HEK293 (cell line): ENCODE data around the gene PHKG2.

Experiments used
- CTCF ChIA-PET: fragments of 350-600 bp; formaldehyde crosslinking; extraction: SDS; loops from one replicate; lab custom pipeline; 2021; ENCODE audit warnings: antibody characterized with exemption; lab: Yijun Ruan, JAX
- POLR2A ChIA-PET: fragments of 300-600 bp; formaldehyde crosslinking; extraction: SDS; loops from one replicate; lab custom pipeline; 2020; ENCODE audit warnings: antibody characterized with exemption, inconsistent platforms; lab: Yijun Ruan, JAX
- H3K27ac ChIP-seq: fragments of 200-500 bp; sonication (Bioruptor generic); 2 replicates; pipeline ENCODE4 v1.5.1; 2014; ENCODE audit warnings: low read depth, low read length, control low read depth, inconsistent platforms; ENCODE audit errors: extremely low read depth
- H3K36me3 ChIP-seq, 2 experiments: fragments of 200-500 bp in 1 of 2; sonication (Bioruptor generic) in 1 of 2; 1 replicate in 1 of 2; 2 replicates in 1 of 2; pipeline ENCODE4 v1.5.1; 2014 to 2017; ENCODE audit warnings: inconsistent platforms in 2 of 2, low read length in 2 of 2; ENCODE audit not compliant: control insufficient read depth in 2 of 2, insufficient read depth in 1 of 2
- H3K4me1 ChIP-seq: fragments of 200-500 bp; sonication (Bioruptor generic); 2 replicates; pipeline ENCODE4 v1.5.1; 2014; ENCODE audit warnings: mild to moderate bottlenecking, low read length, inconsistent platforms; ENCODE audit not compliant: control insufficient read depth, insufficient read depth
- H3K4me3 ChIP-seq: 2 replicates; pipeline ENCODE4 v1.5.1; 2011; ENCODE audit warnings: low read depth, mild to moderate bottlenecking, control low read depth, low read length, moderate library complexity
- H3K9me3 ChIP-seq: fragments of 200-500 bp; sonication (Bioruptor generic); 2 replicates; pipeline ENCODE4 v1.5.1; 2014; ENCODE audit warnings: low read depth, low read length, inconsistent platforms; ENCODE audit not compliant: control insufficient read depth, insufficient read depth
- BCL11A ChIP-seq: fragments of 450-650 bp; formaldehyde crosslinking; IDR thresholded peaks from 2 replicates; pipeline ENCODE4 v1.5.1; 2016; ENCODE audit warnings: low read depth, missing biosample characterization, missing genetic modification characterization
- BCL11B ChIP-seq: fragments of 450-650 bp; formaldehyde crosslinking; IDR thresholded peaks from 2 replicates; pipeline ENCODE4 v1.5.1; 2016; ENCODE audit warnings: low read depth, missing biosample characterization, missing genetic modification characterization
- GFI1B ChIP-seq: fragments of 450-650 bp; formaldehyde crosslinking; IDR thresholded peaks from 2 replicates; pipeline ENCODE4 v1.5.1; 2016; ENCODE audit warnings: missing biosample characterization, missing genetic modification characterization
- KLF10 ChIP-seq: fragments of 450-650 bp; IDR thresholded peaks from 2 replicates; pipeline ENCODE4 v1.5.1; 2018; ENCODE audit warnings: missing biosample characterization, mild to moderate bottlenecking, missing genetic modification characterization
- KLF9 ChIP-seq: fragments of 450-650 bp; formaldehyde crosslinking; IDR thresholded peaks from 2 replicates; pipeline ENCODE4 v1.5.1; 2016; ENCODE audit warnings: missing biosample characterization, missing genetic modification characterization, low read depth
- OVOL3 ChIP-seq: fragments of 450-650 bp; formaldehyde crosslinking; IDR thresholded peaks from 2 replicates; pipeline ENCODE4 v1.5.1; 2016; ENCODE audit warnings: missing biosample characterization, missing genetic modification characterization
- SCRT1 ChIP-seq: fragments of 450-650 bp; formaldehyde crosslinking; IDR thresholded peaks from 2 replicates; pipeline ENCODE4 v1.5.1; 2016; ENCODE audit warnings: missing biosample characterization, missing genetic modification characterization, borderline replicate concordance
- ZFP69B ChIP-seq: fragments of 450-650 bp; formaldehyde crosslinking; IDR thresholded peaks from 2 replicates; pipeline ENCODE4 v1.5.1; 2016; ENCODE audit warnings: missing biosample characterization, missing genetic modification characterization
- ZNF121 ChIP-seq: fragments of 450-650 bp; formaldehyde crosslinking; IDR thresholded peaks from 2 replicates; pipeline ENCODE4 v1.5.1; 2016; ENCODE audit warnings: missing biosample characterization, missing genetic modification characterization
- ZNF155 ChIP-seq: fragments of 450-650 bp; formaldehyde crosslinking; IDR thresholded peaks from 2 replicates; pipeline ENCODE4 v1.5.1; 2016; ENCODE audit warnings: missing biosample characterization, missing genetic modification characterization
- ZNF221 ChIP-seq: fragments of 450-650 bp; formaldehyde crosslinking; IDR thresholded peaks from 2 replicates; pipeline ENCODE4 v1.5.1; 2017; ENCODE audit warnings: missing biosample characterization, missing genetic modification characterization, borderline replicate concordance
- ZNF341 ChIP-seq: fragments of 450-650 bp; formaldehyde crosslinking; IDR thresholded peaks from 2 replicates; pipeline ENCODE4; 2016; ENCODE audit warnings: low read depth, missing biosample characterization, missing genetic modification characterization
- ZNF510 ChIP-seq: fragments of 450-650 bp; formaldehyde crosslinking; IDR thresholded peaks from 2 replicates; pipeline ENCODE4 v1.5.1; 2018; ENCODE audit warnings: mild to moderate bottlenecking, missing genetic modification characterization, missing biosample characterization; ENCODE audit not compliant: insufficient replicate concordance
- ZNF521 ChIP-seq: fragments of 450-650 bp; formaldehyde crosslinking; IDR thresholded peaks from 2 replicates; pipeline ENCODE4 v1.5.1; 2017; ENCODE audit warnings: missing biosample characterization, mild to moderate bottlenecking, missing genetic modification characterization
- ZNF544 ChIP-seq: fragments of 450-650 bp; formaldehyde crosslinking; IDR thresholded peaks from 2 replicates; pipeline ENCODE4 v1.5.0; 2017; ENCODE audit warnings: missing biosample characterization, missing genetic modification characterization
- ZNF585B ChIP-seq: fragments of 450-650 bp; formaldehyde crosslinking; IDR thresholded peaks from 2 replicates; pipeline ENCODE4 v1.5.1; 2016; ENCODE audit warnings: missing biosample characterization, missing genetic modification characterization
- ZNF610 ChIP-seq: fragments of 450-650 bp; formaldehyde crosslinking; IDR thresholded peaks from 2 replicates; pipeline ENCODE4 v1.5.1; 2016; ENCODE audit warnings: missing biosample characterization, missing genetic modification characterization, borderline replicate concordance
- ZNF624 ChIP-seq: fragments of 450-650 bp; formaldehyde crosslinking; IDR thresholded peaks from 2 replicates; pipeline ENCODE4 v1.5.1; 2017; ENCODE audit warnings: missing biosample characterization, missing genetic modification characterization
- ZNF654 ChIP-seq: fragments of 450-650 bp; formaldehyde crosslinking; IDR thresholded peaks from 2 replicates; pipeline ENCODE4 v1.5.1; 2016; ENCODE audit warnings: low read depth, missing biosample characterization, missing genetic modification characterization
- ZNF777 ChIP-seq: fragments of 450-650 bp; formaldehyde crosslinking; IDR thresholded peaks from 2 replicates; pipeline ENCODE4 v1.5.1; 2017; ENCODE audit warnings: missing biosample characterization, missing genetic modification characterization, borderline replicate concordance
- ZNF830 ChIP-seq: fragments of 450-650 bp; IDR thresholded peaks from 2 replicates; pipeline ENCODE4 v1.5.0; 2018; ENCODE audit warnings: missing biosample characterization, missing genetic modification characterization, low read depth, mild to moderate bottlenecking, moderate library complexity
- TF ChIP-seq, protein P1 (sequence below): fragments of 450-650 bp; formaldehyde crosslinking; IDR thresholded peaks from 2 replicates; pipeline ENCODE4 v1.5.1; 2016; ENCODE audit warnings: missing biosample characterization, missing genetic modification characterization

Gene PHKG2

GRCh38 chr16:30764816-30765465 is 16.7 kb downstream of the PHKG2 start:
- ChIA-PET CTCF (interaction anchor here (0.5 to 1.3 kb wide), 4 partner anchors 10 to 177 kb away, joined by 3 to 4 read pairs (median 3); no protein-coding TSS in a partner anchor), POLR2A (interaction anchor here (1.1 to 4.8 kb wide), 5 partner anchors 10 to 159 kb away, joined by 3 to 23 read pairs (median 3); partner anchors contain the start of genes FBXL19 and PHKG2)
- peaks cover 18 to 79% of the 10 kb centered on the region in 2 experiments; a peak in 2 of 3 replicates for H3K36me3 ChIP-seq
- no peak overlapping the region for H3K27ac ChIP-seq
- H3K4me1 ChIP-seq = peaks cover 4% of the 10 kb centered on the region; the same call in 1 of the 2 replicates
- no peaks in the 10 kb centered on the region for H3K9me3 ChIP-seq
- H3K4me3 ChIP-seq = no peak overlapping the region
- no peak for TF ChIP-seq ZNF610 (tag by site-specific recombination)
- no peak for TF ChIP-seq SCRT1
- TF ChIP-seq ZNF155 (tag by site-specific recombination) = no peak
- TF ChIP-seq ZNF221 (tag by site-specific recombination) = no peak
- TF ChIP-seq ZFP69B (tag by site-specific recombination) = no peak
- TF ChIP-seq ZNF510 (tag by site-specific recombination) = no peak

GRCh38 chr16:30766206-30766932 is 18.1 kb downstream of the PHKG2 start:
- Histone ChIP-seq H3K27ac (no peak overlapping the region), H3K36me3 (peaks cover 26 to 87% of the 10 kb centered on the region in 2 experiments; a peak in 2 of 3 replicates), H3K4me1 (0 out of 2 replicates have a peak, but pooled peaks cover 4% of the 10 kb centered on the region), H3K9me3 (no peaks in the 10 kb centered on the region), H3K4me3 (no peak overlapping the region)
- no peak for TF ChIP-seq BCL11B (tag by site-specific recombination)
- no peak for TF ChIP-seq KLF9
- TF ChIP-seq OVOL3 (tag by site-specific recombination) = no peak
- no peak for TF ChIP-seq BCL11A (tag by site-specific recombination)
- no peak for TF ChIP-seq ZNF830 (tag by site-specific recombination)
- TF ChIP-seq ZNF121 (tag by site-specific recombination) = no peak
- no peak for TF ChIP-seq ZNF341 (tag by site-specific recombination)
- ChIA-PET POLR2A (interaction anchor here (0.5 to 4.8 kb wide), 4 partner anchors 9 to 136 kb away, joined by 3 to 21 read pairs (median 6); partner anchors contain the start of gene PHKG2), CTCF (interaction anchor here (1.3 kb wide), 1 partner anchor 9 kb away, joined by 4 read pairs; no protein-coding TSS in a partner anchor)

DNA sequence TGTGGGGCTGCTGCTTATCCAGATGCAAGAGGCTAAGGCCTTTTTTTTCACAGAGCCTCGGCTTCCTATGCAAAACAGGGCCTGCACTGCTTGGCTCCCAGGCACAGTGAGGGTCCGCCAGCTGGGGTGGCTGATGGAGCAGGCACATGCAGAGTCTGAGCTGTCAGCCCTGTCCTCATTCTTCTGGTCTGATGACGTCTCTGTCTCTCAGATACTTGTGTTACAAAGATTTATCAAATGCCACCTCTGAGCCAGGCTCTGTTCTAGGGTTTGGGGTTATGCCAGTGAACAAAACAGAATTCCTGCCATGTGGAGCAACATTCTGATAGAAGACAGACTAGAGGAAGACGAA is 18.7 kb downstream of the PHKG2 start:
- H3K36me3 ChIP-seq = peaks cover 26 to 93% of the 10 kb centered on the region in 2 experiments; a peak in 2 of 3 replicates

More for the DNA sequence above, 18.7 kb downstream of the PHKG2 start:
- Histone ChIP-seq H3K27ac (no peak overlapping the region), H3K9me3 (no peaks in the 10 kb centered on the region), H3K4me1 (0 out of 2 replicates have a peak, but pooled peaks cover 4% of the 10 kb centered on the region), H3K4me3 (no peak overlapping the region)
- ChIA-PET CTCF (interaction anchor here (0.5 kb wide), 1 partner anchor 12 kb away, joined by 3 read pairs; no protein-coding TSS in a partner anchor), POLR2A (interaction anchor here (1.8 to 4.8 kb wide), 2 partner anchors 8 to 19 kb away, joined by 5 to 21 read pairs; partner anchors contain the start of gene PHKG2)
- TF ChIP-seq, protein P1, sequence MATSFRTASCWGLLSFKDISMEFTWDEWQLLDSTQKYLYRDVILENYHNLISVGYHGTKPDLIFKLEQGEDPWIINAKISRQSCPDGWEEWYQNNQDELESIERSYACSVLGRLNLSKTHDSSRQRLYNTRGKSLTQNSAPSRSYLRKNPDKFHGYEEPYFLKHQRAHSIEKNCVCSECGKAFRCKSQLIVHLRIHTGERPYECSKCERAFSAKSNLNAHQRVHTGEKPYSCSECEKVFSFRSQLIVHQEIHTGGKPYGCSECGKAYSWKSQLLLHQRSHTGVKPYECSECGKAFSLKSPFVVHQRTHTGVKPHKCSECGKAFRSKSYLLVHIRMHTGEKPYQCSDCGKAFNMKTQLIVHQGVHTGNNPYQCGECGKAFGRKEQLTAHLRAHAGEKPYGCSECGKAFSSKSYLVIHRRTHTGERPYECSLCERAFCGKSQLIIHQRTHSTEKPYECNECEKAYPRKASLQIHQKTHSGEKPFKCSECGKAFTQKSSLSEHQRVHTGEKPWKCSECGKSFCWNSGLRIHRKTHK (tag by site-specific recombination) = no peak
- TF ChIP-seq ZNF654 (tag by site-specific recombination) = no peak
- TF ChIP-seq ZNF585B (tag by site-specific recombination) = no peak
- no peak for TF ChIP-seq GFI1B (tag by site-specific recombination)
- TF ChIP-seq KLF10 (tag by site-specific recombination) = no peak
- no peak for TF ChIP-seq ZNF777
- no peak for TF ChIP-seq ZNF544 (tag by site-specific recombination)
- no peak for TF ChIP-seq ZNF521 (tag by site-specific recombination)
- TF ChIP-seq ZNF624 (tag by site-specific recombination) = no peak
